Islet precursor cell (in vitro differentiated cells): ENCODE results near the gene TMIGD3.

Source experiments
- DNase-seq: peaks from one replicate; pipeline ENCODE4 v3.0.0-alpha.2; 2018

TMIGD3 gene

GRCh38 chr1:111446967-111447892 lies 56.2 kb downstream of the TMIGD3 start:
- DNase-seq: no peak

- DNase-seq: no peak
Observed at GRCh38 chr1:111446546-111446945, 56.9 kb downstream of the TMIGD3 start.

GRCh38 chr1:111444031-111444430 lies 59.4 kb downstream of the TMIGD3 start:
- no peak for DNase-seq

GRCh38 chr1:111442457-111442856 lies 61.0 kb downstream of the TMIGD3 start:
- no peak for DNase-seq

GRCh38 chr1:111441573-111442192 lies 61.8 kb downstream of the TMIGD3 start:
- DNase-seq: peak; percentile 76

GRCh38 chr1:111439461-111440351 lies 63.7 kb downstream of the TMIGD3 start:
- DNase-seq: no peak

- no peak for DNase-seq
Observed at GRCh38 chr1:111436726-111437125, 66.7 kb downstream of the TMIGD3 start.
